Cardiac fibroblast (primary cell): ENCODE results near the gene SALL3.

Experiments
- DNase-seq, 2 donors: peaks; one replicate each; pipeline versions ENCODE4 v3.0.0 to v3.0.0-alpha.2; 2010; ENCODE audit warnings: low read depth in 2 of 2
- H3K4me3 ChIP-seq, 2 donors: replicated peaks in 1 of 2; 1 replicate in 1 of 2; 2 replicates in 1 of 2; pipeline ENCODE4 v1.5.1; 2011; ENCODE audit warnings: low read depth in 2 of 2, low read length in 2 of 2, mild to moderate bottlenecking in 2 of 2, moderate library complexity in 1 of 2
- TF ChIP-seq, protein P1 (sequence below): IDR thresholded peaks from one replicate; pipeline ENCODE4 v1.5.1; 2011; ENCODE audit warnings: low read depth, mild to moderate bottlenecking, low read length, inconsistent platforms

SALL3 gene

DNA sequence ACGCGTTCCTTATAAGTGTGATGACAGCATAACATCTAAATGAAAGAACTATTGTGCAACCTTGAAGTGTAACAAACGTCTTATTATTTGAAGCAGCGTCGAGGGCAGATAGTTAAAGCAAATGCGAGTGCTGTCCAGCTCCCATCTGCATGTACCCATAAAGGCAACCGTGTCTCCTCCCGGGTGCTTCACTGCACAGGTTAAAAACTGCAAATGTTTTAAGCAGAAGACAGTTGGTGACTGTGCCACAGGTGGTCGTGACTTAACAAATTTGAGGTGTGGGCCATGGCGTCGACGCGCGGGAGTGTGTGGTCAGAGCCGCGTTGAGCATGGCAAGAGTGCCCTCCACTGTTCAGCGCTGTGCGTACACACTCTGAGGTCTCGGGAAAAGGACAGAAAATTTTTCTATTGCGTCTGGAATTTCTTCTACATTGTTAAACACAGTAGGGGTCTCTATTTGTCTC, 6.4 kb downstream of the SALL3 start:
- TF ChIP-seq, protein P1, sequence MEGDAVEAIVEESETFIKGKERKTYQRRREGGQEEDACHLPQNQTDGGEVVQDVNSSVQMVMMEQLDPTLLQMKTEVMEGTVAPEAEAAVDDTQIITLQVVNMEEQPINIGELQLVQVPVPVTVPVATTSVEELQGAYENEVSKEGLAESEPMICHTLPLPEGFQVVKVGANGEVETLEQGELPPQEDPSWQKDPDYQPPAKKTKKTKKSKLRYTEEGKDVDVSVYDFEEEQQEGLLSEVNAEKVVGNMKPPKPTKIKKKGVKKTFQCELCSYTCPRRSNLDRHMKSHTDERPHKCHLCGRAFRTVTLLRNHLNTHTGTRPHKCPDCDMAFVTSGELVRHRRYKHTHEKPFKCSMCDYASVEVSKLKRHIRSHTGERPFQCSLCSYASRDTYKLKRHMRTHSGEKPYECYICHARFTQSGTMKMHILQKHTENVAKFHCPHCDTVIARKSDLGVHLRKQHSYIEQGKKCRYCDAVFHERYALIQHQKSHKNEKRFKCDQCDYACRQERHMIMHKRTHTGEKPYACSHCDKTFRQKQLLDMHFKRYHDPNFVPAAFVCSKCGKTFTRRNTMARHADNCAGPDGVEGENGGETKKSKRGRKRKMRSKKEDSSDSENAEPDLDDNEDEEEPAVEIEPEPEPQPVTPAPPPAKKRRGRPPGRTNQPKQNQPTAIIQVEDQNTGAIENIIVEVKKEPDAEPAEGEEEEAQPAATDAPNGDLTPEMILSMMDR, result peak; percentile 41
- no peak overlapping the region for H3K4me3 ChIP-seq
- peak; percentile 24 to 27 for DNase-seq

DNA sequence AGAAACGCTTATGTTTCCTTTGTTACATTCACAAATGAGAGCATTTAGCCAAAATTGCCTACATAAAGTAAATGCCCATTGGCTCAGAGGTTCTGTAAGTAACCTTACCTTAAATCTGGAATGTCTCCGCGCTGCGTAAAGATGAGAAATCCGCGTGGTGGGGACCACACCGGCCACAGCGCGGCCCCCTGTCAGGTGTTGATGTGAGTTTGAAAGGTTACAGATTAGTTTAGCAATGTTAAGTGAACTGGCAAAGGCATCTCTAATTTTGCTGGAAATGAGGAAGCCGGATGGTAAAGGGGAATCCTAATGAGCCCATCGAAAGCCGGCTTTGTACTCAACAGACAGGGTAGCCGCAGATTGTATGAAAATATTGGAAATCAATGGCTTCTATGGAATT, 11.8 kb downstream of the SALL3 start:
- H3K4me3 ChIP-seq, result no peak overlapping the region
- DNase-seq, result no peak
- TF ChIP-seq, protein P1, result no peak

DNA sequence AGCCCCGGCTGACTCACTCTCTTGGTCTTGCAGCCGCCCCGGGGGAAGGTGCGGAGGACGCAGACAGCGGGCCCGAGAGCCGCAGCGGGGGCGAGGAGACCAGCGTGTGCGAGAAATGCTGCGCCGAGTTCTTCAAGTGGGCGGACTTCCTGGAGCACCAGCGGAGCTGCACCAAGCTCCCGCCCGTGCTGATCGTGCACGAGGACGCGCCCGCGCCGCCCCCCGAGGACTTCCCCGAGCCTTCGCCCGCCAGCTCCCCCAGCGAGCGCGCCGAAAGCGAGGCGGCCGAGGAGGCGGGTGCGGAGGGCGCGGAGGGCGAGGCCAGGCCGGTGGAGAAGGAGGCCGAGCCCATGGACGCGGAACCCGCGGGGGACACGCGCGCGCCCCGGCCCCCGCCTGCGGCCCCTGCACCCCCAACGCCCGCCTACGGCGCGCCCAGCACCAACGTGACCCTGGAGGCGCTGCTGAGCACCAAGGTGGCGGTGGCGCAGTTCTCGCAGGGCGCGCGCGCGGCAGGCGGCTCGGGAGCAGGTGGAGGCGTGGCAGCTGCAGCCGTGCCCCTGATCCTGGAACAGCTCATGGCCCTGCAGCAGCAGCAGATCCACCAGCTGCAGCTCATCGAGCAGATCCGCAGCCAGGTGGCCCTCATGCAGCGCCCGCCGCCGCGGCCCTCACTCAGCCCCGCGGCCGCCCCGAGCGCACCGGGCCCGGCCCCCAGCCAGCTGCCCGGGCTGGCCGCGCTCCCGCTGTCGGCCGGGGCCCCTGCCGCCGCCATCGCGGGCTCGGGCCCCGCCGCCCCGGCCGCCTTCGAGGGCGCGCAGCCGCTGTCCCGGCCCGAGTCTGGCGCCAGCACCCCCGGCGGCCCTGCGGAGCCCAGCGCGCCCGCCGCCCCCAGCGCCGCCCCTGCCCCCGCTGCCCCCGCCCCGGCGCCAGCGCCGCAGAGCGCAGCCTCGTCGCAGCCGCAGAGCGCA, 12.7 kb downstream of the SALL3 start:
- H3K4me3 ChIP-seq, result no peak overlapping the region
- DNase-seq, result no peak
- TF ChIP-seq, protein P1, result no peak

DNA sequence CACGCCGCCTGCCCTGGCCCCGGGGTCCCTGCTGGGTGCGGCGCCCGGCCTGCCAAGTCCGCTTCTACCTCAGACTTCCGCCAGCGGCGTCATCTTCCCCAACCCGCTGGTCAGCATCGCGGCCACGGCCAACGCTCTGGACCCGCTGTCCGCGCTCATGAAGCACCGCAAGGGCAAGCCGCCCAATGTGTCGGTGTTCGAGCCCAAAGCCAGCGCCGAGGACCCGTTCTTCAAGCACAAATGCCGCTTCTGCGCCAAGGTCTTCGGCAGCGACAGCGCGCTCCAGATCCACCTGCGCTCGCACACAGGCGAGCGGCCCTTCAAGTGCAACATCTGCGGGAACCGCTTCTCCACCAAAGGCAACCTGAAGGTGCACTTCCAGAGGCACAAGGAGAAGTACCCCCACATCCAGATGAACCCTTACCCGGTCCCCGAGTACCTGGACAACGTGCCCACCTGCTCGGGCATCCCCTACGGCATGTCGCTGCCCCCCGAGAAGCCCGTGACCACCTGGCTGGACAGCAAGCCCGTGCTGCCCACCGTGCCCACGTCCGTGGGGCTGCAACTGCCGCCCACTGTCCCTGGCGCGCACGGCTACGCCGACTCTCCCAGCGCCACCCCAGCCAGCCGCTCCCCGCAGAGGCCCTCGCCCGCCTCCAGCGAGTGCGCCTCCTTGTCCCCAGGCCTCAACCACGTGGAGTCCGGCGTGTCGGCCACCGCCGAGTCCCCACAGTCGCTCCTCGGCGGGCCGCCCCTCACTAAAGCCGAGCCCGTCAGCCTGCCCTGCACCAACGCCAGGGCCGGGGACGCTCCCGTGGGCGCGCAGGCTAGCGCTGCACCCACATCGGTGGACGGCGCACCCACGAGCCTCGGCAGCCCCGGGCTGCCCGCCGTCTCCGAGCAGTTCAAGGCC, 13.7 kb downstream of the SALL3 start:
- TF ChIP-seq, protein P1, result no peak
- no peak for DNase-seq
- no peak overlapping the region for H3K4me3 ChIP-seq

DNA sequence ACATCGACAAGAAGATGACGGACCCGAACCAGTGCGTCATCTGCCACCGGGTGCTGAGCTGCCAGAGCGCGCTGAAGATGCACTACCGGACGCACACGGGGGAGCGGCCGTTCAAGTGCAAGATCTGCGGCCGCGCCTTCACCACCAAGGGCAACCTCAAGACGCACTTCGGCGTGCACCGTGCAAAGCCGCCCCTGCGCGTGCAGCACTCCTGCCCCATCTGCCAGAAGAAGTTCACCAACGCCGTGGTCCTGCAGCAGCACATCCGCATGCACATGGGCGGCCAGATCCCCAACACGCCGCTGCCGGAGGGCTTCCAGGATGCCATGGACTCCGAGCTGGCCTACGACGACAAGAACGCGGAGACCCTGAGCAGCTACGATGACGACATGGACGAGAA, 14.4 kb downstream of the SALL3 start:
- TF ChIP-seq, protein P1, result no peak
- no peak overlapping the region for H3K4me3 ChIP-seq
- DNase-seq, result no peak

DNA sequence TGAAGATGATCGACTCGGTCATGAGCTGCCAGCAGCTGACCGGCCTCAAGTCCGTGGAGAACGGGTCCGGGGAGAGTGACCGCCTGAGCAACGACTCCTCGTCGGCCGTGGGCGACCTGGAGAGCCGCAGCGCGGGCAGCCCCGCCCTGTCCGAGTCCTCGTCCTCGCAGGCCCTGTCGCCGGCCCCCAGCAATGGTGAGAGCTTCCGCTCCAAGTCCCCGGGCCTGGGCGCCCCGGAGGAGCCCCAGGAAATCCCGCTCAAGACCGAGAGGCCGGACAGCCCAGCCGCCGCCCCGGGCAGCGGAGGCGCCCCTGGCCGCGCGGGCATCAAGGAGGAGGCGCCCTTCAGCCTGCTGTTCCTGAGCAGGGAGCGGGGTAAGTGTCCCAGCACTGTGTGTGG, 14.9 kb downstream of the SALL3 start:
- TF ChIP-seq, protein P1, result no peak
- DNase-seq, result no peak
- H3K4me3 ChIP-seq, result no peak overlapping the region
